Calu3 (cell line): ENCODE results near the gene XRCC5. TPM values are rescaled to one million over a fixed set of nuclear protein-coding genes. Genes with fewer than 3 reads are reported as not detected.

ENCODE experiments used
- BruUV-seq: library from RNA; stranded (reverse); fragments of 400-500 nt; replicated peaks from 2 replicates; lab custom pipeline; 2021; lab: Mats Ljungman, UMichigan
- CTCF ChIA-PET: fragments of 300-600 bp; sonication (Branson Sonifier 250); formaldehyde crosslinking; loops from one replicate; lab custom pipeline; 2022; ENCODE audit warnings: antibody characterized with exemption; lab: Charles Lee
- DNase-seq: peaks from one replicate; pipeline ENCODE4 v3.0.0; 2022
- H3K27ac Mint-ChIP-seq: one replicate; pipeline ENCODE4 v1.8.0; 2022; ENCODE audit warnings: mixed read lengths; ENCODE audit not compliant: unreplicated experiment
- H3K27me3 Mint-ChIP-seq: one replicate; pipeline ENCODE4 v1.8.0; 2022; ENCODE audit warnings: mixed read lengths; ENCODE audit not compliant: unreplicated experiment
- H3K36me3 Mint-ChIP-seq: one replicate; pipeline ENCODE4 v1.8.0; 2022; ENCODE audit warnings: mild to moderate bottlenecking, moderate library complexity, mixed read lengths; ENCODE audit not compliant: insufficient read depth, unreplicated experiment
- H3K4me1 Mint-ChIP-seq: one replicate; pipeline ENCODE4 v1.8.0; 2022; ENCODE audit warnings: mild to moderate bottlenecking, low read depth, mixed read lengths; ENCODE audit not compliant: unreplicated experiment
- H3K4me3 Mint-ChIP-seq: one replicate; pipeline ENCODE4 v1.8.0; 2022; ENCODE audit warnings: mild to moderate bottlenecking, low read depth, moderate library complexity, mixed read lengths; ENCODE audit not compliant: unreplicated experiment
- H3K9me3 Mint-ChIP-seq: one replicate; pipeline ENCODE4 v1.8.0; 2022; ENCODE audit warnings: low read depth, mixed read lengths; ENCODE audit not compliant: unreplicated experiment
- CTCF ChIP-seq: fragments of 200-600 bp; IDR thresholded peaks from one replicate; pipeline ENCODE4 v1.8.0; 2022; ENCODE audit warnings: antibody characterized with exemption; ENCODE audit not compliant: unreplicated experiment
- intact Hi-C: fragments of 100-400 bp; cut with micrococcal nuclease; formaldehyde crosslinking; loops from one replicate; pipeline ENCODE4 v1.10.0; 2022; ENCODE audit not compliant: unreplicated experiment
- total RNA-seq: library from RNA; stranded (reverse); gene quantifications from 2 replicates; pipeline ENCODE4 v1.2.3, GENCODE V29; 2022

The XRCC5 gene
- total RNA-seq, 1 experiment from 2014 or later = 313 TPM

- no peak for TF ChIP-seq CTCF
- CTCF ChIA-PET = interaction anchor here (0.6 to 0.8 kb wide), 3 partner anchors 23 to 26 kb away, joined by 3 read pairs; partner anchors contain the start of gene XRCC5
- peaks cover 58% of the 10 kb centered on the region for H3K4me1 Mint-ChIP-seq
- no peaks in the 10 kb centered on the region for H3K27me3 Mint-ChIP-seq
- no peak overlapping the region for H3K27ac Mint-ChIP-seq
- no peak overlapping the region for H3K4me3 Mint-ChIP-seq
- H3K9me3 Mint-ChIP-seq = no peaks in the 10 kb centered on the region
- H3K36me3 Mint-ChIP-seq = peaks cover 35% of the 10 kb centered on the region
- no TSS peak for BruUV-seq
- no peak for DNase-seq
- intact Hi-C loops = no loop called here
Observed at GRCh38 chr2:216086207-216086893, 22.8 kb upstream of the XRCC5 start.

GRCh38 chr2:216090369-216090786 is 18.8 kb upstream of the XRCC5 start:
- no peak for TF ChIP-seq CTCF
- no peak for DNase-seq
- no TSS peak for BruUV-seq
- H3K36me3 Mint-ChIP-seq = peaks cover 5% of the 10 kb centered on the region
- intact Hi-C loops = no loop called here
- H3K4me1 Mint-ChIP-seq = peaks cover 29% of the 10 kb centered on the region
- no peaks in the 10 kb centered on the region for H3K27me3 Mint-ChIP-seq
- CTCF ChIA-PET = no interaction called here
- H3K27ac Mint-ChIP-seq = no peak overlapping the region
- H3K9me3 Mint-ChIP-seq = no peaks in the 10 kb centered on the region
- H3K4me3 Mint-ChIP-seq = no peak overlapping the region

- Mint-ChIP-seq H3K27me3 (no peaks in the 10 kb centered on the region), H3K27ac (no peak overlapping the region), H3K9me3 (no peaks in the 10 kb centered on the region), H3K4me3 (no peak overlapping the region), H3K4me1 (peaks cover 18% of the 10 kb centered on the region), H3K36me3 (no peaks in the 10 kb centered on the region)
- intact Hi-C loops = no loop called here
- no peak for DNase-seq
- CTCF ChIA-PET = no interaction called here
- no TSS peak for BruUV-seq
- no peak for TF ChIP-seq CTCF
Observed at GRCh38 chr2:216092646-216093045, 16.5 kb upstream of the XRCC5 start.

- H3K4me3 Mint-ChIP-seq = no peak overlapping the region
- H3K9me3 Mint-ChIP-seq = no peaks in the 10 kb centered on the region
- CTCF ChIA-PET = interaction anchor here (0.6 kb wide), 1 partner anchor 25 kb away, joined by 5 read pairs; no protein-coding TSS in a partner anchor
- no peaks in the 10 kb centered on the region for H3K36me3 Mint-ChIP-seq
- no peak overlapping the region for H3K27ac Mint-ChIP-seq
- no peak for DNase-seq
- intact Hi-C loops = no loop called here
- no peak for TF ChIP-seq CTCF
- BruUV-seq = no TSS peak
- no peaks in the 10 kb centered on the region for H3K27me3 Mint-ChIP-seq
- peaks cover 8% of the 10 kb centered on the region for H3K4me1 Mint-ChIP-seq
Observed at GRCh38 chr2:216094701-216095100, 14.4 kb upstream of the XRCC5 start.
